Gastroesophageal sphincter (tissue), 3 donors: ENCODE results near the gene ZNF567.

Source experiments
- EP300 ChIP-seq: sonication (generic); formaldehyde crosslinking; IDR thresholded peaks from one replicate; pipeline ENCODE4 v1.6.1; 2017; ENCODE audit warnings: antibody characterized with exemption, mild to moderate bottlenecking
- POLR2A ChIP-seq, 2 donors: fragments of 450-650 bp; IDR thresholded peaks; one replicate each; pipeline ENCODE4 v1.6.1; 2017; ENCODE audit warnings: antibody characterized with exemption in 2 of 2, mild to moderate bottlenecking in 2 of 2, moderate library complexity in 1 of 2
- TF ChIP-seq, protein P1 (sequence below), 4 experiments: fragments of 200-600 bp in 2 of 4; fragments of 450-650 bp in 2 of 4; sonication (generic) in 1 of 4; IDR thresholded peaks; one replicate each; pipeline ENCODE4 v1.5.1; 2017 to 2019; ENCODE audit warnings: antibody characterized with exemption in 4 of 4, mild to moderate bottlenecking in 2 of 4, moderate library complexity in 2 of 4

DNA sequence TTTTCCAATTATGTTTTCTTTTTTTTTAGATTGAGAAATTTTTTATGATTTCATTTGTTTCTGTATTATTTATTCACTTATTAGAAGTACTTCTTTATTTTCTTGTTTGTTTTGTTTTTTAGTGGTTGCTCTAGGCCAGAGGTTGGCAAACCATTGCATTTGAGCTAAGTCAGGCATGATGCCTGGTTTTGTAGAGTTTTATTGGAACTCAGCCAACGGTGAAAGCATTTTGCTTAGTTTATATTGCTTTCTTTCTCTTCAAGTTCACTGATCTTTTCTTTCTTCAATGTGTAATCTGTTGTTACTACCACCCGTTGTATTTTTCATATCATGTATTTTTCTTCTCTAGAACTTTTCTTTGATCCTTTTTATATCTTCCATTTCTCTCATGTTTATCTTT is 19.7 kb downstream of the ZNF567 start:
- TF ChIP-seq, protein P1, sequence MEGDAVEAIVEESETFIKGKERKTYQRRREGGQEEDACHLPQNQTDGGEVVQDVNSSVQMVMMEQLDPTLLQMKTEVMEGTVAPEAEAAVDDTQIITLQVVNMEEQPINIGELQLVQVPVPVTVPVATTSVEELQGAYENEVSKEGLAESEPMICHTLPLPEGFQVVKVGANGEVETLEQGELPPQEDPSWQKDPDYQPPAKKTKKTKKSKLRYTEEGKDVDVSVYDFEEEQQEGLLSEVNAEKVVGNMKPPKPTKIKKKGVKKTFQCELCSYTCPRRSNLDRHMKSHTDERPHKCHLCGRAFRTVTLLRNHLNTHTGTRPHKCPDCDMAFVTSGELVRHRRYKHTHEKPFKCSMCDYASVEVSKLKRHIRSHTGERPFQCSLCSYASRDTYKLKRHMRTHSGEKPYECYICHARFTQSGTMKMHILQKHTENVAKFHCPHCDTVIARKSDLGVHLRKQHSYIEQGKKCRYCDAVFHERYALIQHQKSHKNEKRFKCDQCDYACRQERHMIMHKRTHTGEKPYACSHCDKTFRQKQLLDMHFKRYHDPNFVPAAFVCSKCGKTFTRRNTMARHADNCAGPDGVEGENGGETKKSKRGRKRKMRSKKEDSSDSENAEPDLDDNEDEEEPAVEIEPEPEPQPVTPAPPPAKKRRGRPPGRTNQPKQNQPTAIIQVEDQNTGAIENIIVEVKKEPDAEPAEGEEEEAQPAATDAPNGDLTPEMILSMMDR (IDR thresholded peaks at IDR 0.05) = no peak
- TF ChIP-seq EP300 (no peak), POLR2A (IDR thresholded peaks at IDR 0.05) (no peak)
